Gastrocnemius medialis (tissue), 4 donors: ENCODE data around the gene PLXND1. TPM values are rescaled to one million over a fixed set of nuclear protein-coding genes. Genes with fewer than 3 reads are reported as not detected.

Experiments used
- ATAC-seq, 2 donors: fragments of 150-250 bp; one replicate each; pipeline ENCODE4 v1.9.1; 2016
- DNase-seq, 2 donors: peaks; one replicate each; pipeline ENCODE4 v3.0.0-alpha.2; 2019
- H3K27ac ChIP-seq, 4 donors: fragments of 200-600 bp; sonication (generic); 1 replicate in 1 of 4; 2 replicates in 3 of 4; pipeline ENCODE4 v1.5.1; 2016 to 2018; ENCODE audit warnings: mild to moderate bottlenecking in 2 of 4, moderate library complexity in 1 of 4
- H3K27me3 ChIP-seq, 3 donors: fragments of 200-600 bp; sonication (generic) in 2 of 3; 1 replicate in 1 of 3; 2 replicates in 2 of 3; pipeline versions ENCODE4 v1.5.1 to v1.6.0; 2016 to 2019; ENCODE audit warnings: mild to moderate bottlenecking in 1 of 3, moderate library complexity in 1 of 3
- H3K36me3 ChIP-seq, 2 donors: fragments of 200-600 bp; sonication (generic) in 1 of 2; one replicate each; pipeline ENCODE4 v1.5.1; 2017 to 2018
- H3K4me1 ChIP-seq, 2 donors: fragments of 200-600 bp; sonication (generic) in 1 of 2; one replicate each; pipeline ENCODE4 v1.5.1; 2016 to 2017; ENCODE audit warnings: mild to moderate bottlenecking in 2 of 2
- H3K4me3 ChIP-seq, 4 donors: fragments of 200-600 bp; sonication (generic) in 3 of 4; 1 replicate in 1 of 4; 2 replicates in 3 of 4; pipeline ENCODE4 v1.5.1; 2016 to 2019; ENCODE audit warnings: mild to moderate bottlenecking in 2 of 4
- H3K9me3 ChIP-seq, 3 donors: fragments of 200-600 bp; sonication (generic) in 2 of 3; 1 replicate in 1 of 3; 2 replicates in 2 of 3; pipeline ENCODE4 v1.5.1; 2016 to 2019
- POLR2A ChIP-seq, 2 donors: fragments of 450-650 bp; IDR thresholded peaks; one replicate each; pipeline ENCODE4 v1.6.1; 2017; ENCODE audit warnings: antibody characterized with exemption in 2 of 2, mild to moderate bottlenecking in 2 of 2, moderate library complexity in 2 of 2
- in situ Hi-C, 4 donors: fragments of 200-750 bp; cut with MboI; loops; one replicate each; pipeline versions ENCODE4 v1.15.0 to v1.8.0; 2017; ENCODE audit warnings: low sequenced_read_pairs in 4 of 4
- intact Hi-C: fragments of 100-400 bp; cut with DNase I; formaldehyde crosslinking; loops from one replicate; pipeline ENCODE4 v1.15.1; 2023; ENCODE audit warnings: low total_unique reads
- total RNA-seq, 4 donors: library from RNA; depleted of rRNA; stranded (reverse); fragments of >200 nt; gene quantifications; one replicate each; pipeline versions ENCODE4 v1.1.0 to v1.2.3, GENCODE V29; 2016
- TF ChIP-seq, protein P1 (sequence below), 5 experiments: fragments of 450-650 bp in 3 of 5; fragments of 200-600 bp in 2 of 5; sonication (generic) in 2 of 5; IDR thresholded peaks in 4 of 5; conservative IDR thresholded peaks in 1 of 5; 1 replicate in 4 of 5; 2 replicates in 1 of 5; pipeline ENCODE4 v1.5.1; 2016 to 2019; ENCODE audit warnings: antibody characterized with exemption in 5 of 5, mild to moderate bottlenecking in 3 of 5, moderate library complexity in 3 of 5

Gene PLXND1
- total RNA-seq, 4 donors from 2014 or later: 15.7 to 70.9 (median 19.9) TPM

DNA sequence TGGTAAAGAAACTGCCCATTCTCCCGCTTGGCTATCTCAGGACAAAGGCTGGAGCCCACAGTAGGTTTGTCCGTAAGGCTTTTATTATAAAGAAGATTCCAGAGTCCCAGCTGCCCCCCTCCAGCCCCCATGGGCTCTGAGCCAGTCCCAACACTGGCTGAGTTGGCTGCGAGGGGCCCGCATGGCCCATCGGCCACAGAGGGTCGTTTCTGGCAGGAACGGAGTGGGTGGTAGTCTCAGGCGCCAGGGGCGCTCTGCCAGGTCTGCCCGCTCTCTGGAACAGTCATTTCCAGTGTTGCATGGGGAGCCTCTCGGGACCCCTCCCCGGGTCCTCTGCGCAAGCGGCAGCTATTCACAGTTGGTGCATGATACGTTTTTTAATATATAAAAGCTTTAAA, 51.3 kb downstream of the PLXND1 start:
- Histone ChIP-seq H3K36me3 (no peaks in the 10 kb centered on the region), H3K27me3 (no peaks in the 10 kb centered on the region), H3K4me3 (no peak overlapping the region), H3K9me3 (no peaks in the 10 kb centered on the region), H3K27ac (peak overlapping the region in 1 of 4 donors; percentile 2), H3K4me1 (peaks cover 36 to 55% of the 10 kb centered on the region in 2 donors)
- DNase-seq (no peak), ATAC-seq (no peak)
- no peak for TF ChIP-seq POLR2A (IDR thresholded peaks at IDR 0.05)
- TF ChIP-seq, protein P1, sequence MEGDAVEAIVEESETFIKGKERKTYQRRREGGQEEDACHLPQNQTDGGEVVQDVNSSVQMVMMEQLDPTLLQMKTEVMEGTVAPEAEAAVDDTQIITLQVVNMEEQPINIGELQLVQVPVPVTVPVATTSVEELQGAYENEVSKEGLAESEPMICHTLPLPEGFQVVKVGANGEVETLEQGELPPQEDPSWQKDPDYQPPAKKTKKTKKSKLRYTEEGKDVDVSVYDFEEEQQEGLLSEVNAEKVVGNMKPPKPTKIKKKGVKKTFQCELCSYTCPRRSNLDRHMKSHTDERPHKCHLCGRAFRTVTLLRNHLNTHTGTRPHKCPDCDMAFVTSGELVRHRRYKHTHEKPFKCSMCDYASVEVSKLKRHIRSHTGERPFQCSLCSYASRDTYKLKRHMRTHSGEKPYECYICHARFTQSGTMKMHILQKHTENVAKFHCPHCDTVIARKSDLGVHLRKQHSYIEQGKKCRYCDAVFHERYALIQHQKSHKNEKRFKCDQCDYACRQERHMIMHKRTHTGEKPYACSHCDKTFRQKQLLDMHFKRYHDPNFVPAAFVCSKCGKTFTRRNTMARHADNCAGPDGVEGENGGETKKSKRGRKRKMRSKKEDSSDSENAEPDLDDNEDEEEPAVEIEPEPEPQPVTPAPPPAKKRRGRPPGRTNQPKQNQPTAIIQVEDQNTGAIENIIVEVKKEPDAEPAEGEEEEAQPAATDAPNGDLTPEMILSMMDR (IDR thresholded peaks at IDR 0.05 in 4 of 5, conservative IDR thresholded peaks at IDR 0.05 in 1 of 5): no peak
- intact Hi-C loops: loop anchor here (5.0 kb wide), 1 partner anchor 37 kb away; no protein-coding TSS in a partner anchor
- in situ Hi-C loops: no loop called here

- no peak for ATAC-seq
- no peaks in the 10 kb centered on the region for H3K36me3 ChIP-seq
- in situ Hi-C loops: no loop called here
- H3K27me3 ChIP-seq: no peaks in the 10 kb centered on the region
- intact Hi-C loops: loop anchor here (5.0 kb wide), 1 partner anchor 38 kb away; no protein-coding TSS in a partner anchor
- no peaks in the 10 kb centered on the region for H3K9me3 ChIP-seq
- H3K27ac ChIP-seq: peak overlapping the region in 3 of 4 donors; percentile 1 to 34 (median 2)
- TF ChIP-seq, protein P1 (IDR thresholded peaks at IDR 0.05 in 4 of 5, conservative IDR thresholded peaks at IDR 0.05 in 1 of 5): no peak
- no peak for TF ChIP-seq POLR2A (IDR thresholded peaks at IDR 0.05)
- DNase-seq: no peak
- H3K4me1 ChIP-seq: peaks cover 36 to 54% of the 10 kb centered on the region in 2 donors
- no peak overlapping the region for H3K4me3 ChIP-seq
These were observed 51.9 kb downstream of the PLXND1 start for GRCh38 chr3:129554356-129555152.

DNA sequence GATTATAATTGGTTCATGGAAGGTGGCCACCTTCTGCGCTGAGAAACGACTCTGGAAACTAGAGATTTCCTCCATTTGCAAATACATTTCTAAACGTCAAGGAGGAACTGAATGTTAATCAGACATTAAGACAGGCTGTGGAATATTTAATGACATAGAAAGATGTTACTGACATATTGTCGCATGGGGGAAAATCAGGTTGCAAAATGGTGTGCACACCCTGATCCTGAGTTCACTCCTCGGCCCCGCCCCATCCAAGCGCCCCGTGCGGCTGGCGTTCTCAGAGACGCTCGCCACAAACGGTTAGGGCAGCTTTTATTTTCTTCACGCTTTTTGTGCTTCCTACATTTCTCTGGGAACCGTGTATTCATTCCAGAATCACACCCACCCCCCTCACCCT, 52.8 kb downstream of the PLXND1 start:
- Histone ChIP-seq H3K27me3 (no peaks in the 10 kb centered on the region), H3K9me3 (no peaks in the 10 kb centered on the region), H3K27ac (peak overlapping the region in 2 of 4 donors; percentile 1 to 4), H3K36me3 (no peaks in the 10 kb centered on the region), H3K4me1 (peaks cover 32 to 46% of the 10 kb centered on the region in 2 donors), H3K4me3 (no peak overlapping the region)
- DNase-seq: no peak
- no peak for ATAC-seq
- in situ Hi-C loops: no loop called here
- TF ChIP-seq, protein P1 (IDR thresholded peaks at IDR 0.05 in 4 of 5, conservative IDR thresholded peaks at IDR 0.05 in 1 of 5): no peak
- no peak for TF ChIP-seq POLR2A (IDR thresholded peaks at IDR 0.05)
- intact Hi-C loops: no loop called here

DNA sequence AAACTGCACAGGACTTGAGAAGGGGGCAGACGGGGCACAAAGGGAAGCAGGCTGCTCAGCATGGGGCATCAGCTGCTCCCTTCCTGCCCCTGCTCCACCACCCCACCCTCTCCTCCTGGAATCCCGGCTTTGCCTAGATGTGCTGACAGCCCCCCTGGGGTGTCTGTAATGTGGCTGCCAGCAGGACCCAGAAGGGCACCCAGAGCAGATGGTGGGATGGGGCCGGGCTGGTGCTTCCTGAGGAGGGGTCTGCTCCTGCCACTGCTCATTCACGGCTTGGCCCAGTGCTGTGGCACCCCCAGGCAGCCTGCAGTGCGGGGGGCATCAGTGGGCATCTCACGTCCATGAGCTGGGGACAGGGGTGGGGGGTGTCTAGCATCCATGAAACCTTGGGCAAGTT, 53.3 kb downstream of the PLXND1 start:
- in situ Hi-C loops: no loop called here
- no peak for TF ChIP-seq POLR2A (IDR thresholded peaks at IDR 0.05)
- TF ChIP-seq, protein P1 (IDR thresholded peaks at IDR 0.05 in 4 of 5, conservative IDR thresholded peaks at IDR 0.05 in 1 of 5): no peak

More for the DNA sequence above, 53.3 kb downstream of the PLXND1 start:
- H3K4me3 ChIP-seq: no peak overlapping the region
- no peak overlapping the region for H3K27ac ChIP-seq
- no peaks in the 10 kb centered on the region for H3K9me3 ChIP-seq
- intact Hi-C loops: no loop called here
- no peaks in the 10 kb centered on the region for H3K36me3 ChIP-seq
- no peak for DNase-seq
- no peak for ATAC-seq
- no peaks in the 10 kb centered on the region for H3K27me3 ChIP-seq
- H3K4me1 ChIP-seq: peaks cover 27 to 40% of the 10 kb centered on the region in 2 donors
